GM18499 (cell line): ENCODE results near the gene UGT1A7.

Experiments
- ATAC-seq: cut with Tn5 transposase; IDR thresholded peaks from one replicate; pipeline ENCODE4 v1.9.1; 2021; ENCODE audit warnings: moderate number of reproducible peaks; ENCODE audit not compliant: insufficient read depth, unreplicated experiment

The UGT1A7 gene

DNA sequence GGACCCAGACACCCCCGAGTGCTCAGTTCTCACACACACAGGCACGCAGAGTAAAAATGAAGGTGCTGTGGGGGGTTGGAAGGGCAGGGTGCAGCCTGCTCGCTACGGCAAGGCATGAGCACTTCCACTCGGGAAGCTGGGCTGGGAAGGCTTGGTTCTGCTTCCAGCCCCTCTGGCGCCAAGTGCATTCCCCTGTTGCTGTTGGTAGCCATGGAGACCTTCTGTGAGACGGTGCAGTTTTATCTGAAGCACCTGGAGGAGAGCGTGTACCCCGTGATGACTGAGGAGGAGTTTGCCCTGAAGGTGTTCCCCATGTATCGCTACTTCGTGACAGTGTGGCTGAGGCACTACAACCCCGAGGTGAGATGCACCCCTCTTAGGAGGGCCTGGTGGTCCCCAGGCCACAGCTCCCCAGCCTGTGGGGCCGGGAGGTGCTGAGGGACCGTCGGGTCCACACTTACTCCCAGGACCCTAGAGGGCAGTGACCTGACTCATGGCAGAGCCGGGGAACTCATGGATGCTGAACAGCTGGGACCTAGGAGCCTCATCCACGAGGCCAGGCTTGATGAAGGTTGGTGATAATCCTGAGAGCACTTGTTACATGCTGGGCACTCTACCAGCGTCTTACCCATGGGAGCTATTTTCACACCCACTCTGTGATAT, 111.9 kb downstream of the UGT1A7 start:
- ATAC-seq = no peak

GRCh38 chr2:233794128-233794658, 112.5 kb downstream of the UGT1A7 start:
- ATAC-seq = no peak

- ATAC-seq = no peak
These were observed 114.1 kb downstream of the UGT1A7 start for GRCh38 chr2:233795735-233796171.

GRCh38 chr2:233796254-233796653, 114.6 kb downstream of the UGT1A7 start:
- ATAC-seq = no peak

DNA sequence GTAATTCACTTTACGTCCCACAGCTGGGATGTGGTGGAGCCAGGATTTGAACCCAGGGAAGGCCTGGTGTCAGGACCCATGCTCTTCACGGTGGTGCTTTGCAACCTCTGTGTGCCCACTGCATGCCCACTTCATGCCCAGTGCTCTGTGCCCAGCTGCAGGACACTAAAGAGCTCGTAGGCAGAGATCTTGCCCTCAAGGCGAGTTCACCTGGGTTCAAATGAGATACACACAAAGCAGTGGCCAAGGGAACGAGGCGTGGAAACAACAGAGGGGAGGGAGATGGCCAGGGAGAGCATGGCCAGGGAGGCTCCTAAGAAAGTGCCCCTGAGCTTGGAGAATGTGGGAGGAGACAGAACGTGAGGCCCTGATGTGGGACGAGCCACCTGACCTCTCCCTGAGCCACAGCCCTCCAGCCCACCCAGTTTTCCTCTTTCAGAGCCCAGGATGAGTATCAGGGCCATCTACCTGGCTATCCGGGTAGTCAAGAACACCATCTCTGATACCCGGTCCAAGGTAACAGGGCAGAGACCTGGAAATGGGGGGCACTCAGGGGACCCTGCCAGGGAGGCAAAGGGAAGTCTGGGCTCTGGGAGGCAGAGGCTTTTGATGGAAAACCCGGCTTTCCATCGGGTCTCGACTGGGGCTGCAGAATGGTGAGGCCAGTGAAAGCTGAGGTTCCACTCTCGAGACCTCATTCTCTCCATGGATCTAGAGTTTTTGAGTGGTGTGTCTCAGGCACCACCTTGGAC, 116.8 kb downstream of the UGT1A7 start:
- ATAC-seq = no peak

DNA sequence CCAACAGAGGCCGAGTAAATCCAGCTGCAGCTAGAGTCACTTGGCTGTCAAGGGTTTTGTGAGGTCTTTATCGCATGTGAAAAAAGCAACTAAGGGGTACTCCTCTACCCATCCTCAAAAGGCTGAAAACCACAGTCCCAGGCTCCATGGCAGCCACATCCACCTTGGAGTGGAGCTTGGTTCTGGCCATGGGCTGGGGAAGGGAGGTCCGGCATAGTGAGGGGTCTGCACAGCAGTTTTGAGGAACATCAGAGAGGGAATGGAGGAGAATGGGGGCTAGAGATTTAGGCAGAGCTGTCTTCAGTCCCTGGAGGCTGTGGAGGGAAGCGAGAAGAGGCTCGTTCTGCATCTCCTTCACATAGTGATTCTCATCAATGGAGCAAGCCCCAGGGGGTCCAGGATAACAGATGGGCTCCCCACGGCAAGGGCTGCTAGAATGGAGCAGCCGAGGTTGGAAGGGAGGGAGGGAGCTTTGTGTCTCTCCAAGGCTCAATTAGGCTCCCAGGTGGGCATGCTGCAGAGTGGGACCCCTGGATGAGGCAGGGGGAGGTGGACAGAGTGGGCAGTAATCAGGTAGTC, 117.5 kb downstream of the UGT1A7 start:
- no peak for ATAC-seq

GRCh38 chr2:233799716-233800115, 118.0 kb downstream of the UGT1A7 start:
- no peak for ATAC-seq

GRCh38 chr2:233800208-233800607, 118.5 kb downstream of the UGT1A7 start:
- ATAC-seq = no peak

DNA sequence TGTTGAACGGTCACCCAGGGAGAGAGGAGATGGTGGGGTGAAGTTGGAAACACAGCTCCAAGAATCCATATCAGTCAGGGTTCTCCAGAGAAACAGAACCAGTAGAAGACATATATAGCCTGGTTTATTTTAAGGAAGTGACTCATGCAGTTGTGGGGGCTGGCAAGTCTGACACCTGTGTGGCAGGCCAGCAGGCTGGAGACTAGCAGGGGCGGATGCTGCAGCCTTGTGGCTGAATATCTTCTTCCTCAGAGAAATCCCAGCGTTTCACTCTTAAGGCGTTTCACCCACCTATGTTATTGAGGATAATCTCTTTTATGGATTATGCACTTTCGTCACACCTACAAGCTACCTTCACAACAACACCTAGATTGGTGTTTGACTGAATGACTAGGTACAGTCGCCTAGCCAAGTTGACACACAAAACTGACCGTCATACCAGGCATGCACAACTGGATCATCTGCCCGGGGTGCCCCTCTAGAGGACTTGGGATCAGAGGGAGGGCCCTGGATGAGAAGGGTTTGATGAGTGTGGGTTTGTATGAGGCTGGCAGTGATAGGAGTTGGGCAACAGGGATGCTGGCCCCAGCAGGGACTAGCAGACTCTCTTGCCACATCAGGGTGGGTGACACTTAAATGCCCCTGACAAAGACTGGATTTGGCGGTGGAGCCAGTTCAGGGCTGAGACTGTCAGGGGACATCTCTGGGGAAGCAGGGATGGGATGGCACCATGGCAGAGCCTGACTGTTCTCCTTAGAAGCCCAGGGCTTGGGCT, 119.8 kb downstream of the UGT1A7 start:
- no peak for ATAC-seq

DNA sequence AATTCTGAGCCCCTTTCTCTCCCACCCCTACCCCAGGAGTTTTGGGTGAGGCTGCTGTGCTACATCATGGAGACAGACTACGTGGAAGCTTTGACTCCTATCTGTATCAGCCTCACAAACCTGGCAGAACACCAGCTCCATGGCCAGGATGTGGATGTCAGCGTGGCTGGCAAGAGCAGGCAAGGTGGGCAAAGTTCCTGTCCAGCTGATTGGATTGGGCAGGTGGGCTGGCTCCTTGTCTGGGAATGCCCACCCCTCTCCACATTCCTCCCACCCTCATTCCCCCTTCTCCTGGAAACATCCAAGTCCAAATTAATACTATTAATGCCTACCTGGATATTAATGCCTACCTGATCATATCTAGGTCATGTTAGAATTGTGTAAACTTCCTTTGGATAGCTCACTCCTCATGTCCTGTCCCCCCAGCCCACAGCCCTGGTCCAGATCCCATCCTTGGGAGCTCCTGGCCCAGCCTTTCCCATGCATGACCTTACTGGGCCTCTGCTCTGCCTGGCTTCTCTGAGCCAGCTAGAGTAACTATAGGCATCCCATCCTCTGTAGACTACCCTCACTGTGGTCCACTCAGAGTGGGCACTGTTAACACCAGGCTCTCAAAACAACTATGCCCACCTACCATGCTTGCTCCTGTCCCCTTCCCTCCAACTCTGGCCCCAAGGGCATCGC, 120.6 kb downstream of the UGT1A7 start:
- no peak for ATAC-seq

GRCh38 chr2:233803292-233803911, 121.7 kb downstream of the UGT1A7 start:
- ATAC-seq = no peak

- no peak for ATAC-seq
These were observed 122.3 kb downstream of the UGT1A7 start for GRCh38 chr2:233803994-233804393.

DNA sequence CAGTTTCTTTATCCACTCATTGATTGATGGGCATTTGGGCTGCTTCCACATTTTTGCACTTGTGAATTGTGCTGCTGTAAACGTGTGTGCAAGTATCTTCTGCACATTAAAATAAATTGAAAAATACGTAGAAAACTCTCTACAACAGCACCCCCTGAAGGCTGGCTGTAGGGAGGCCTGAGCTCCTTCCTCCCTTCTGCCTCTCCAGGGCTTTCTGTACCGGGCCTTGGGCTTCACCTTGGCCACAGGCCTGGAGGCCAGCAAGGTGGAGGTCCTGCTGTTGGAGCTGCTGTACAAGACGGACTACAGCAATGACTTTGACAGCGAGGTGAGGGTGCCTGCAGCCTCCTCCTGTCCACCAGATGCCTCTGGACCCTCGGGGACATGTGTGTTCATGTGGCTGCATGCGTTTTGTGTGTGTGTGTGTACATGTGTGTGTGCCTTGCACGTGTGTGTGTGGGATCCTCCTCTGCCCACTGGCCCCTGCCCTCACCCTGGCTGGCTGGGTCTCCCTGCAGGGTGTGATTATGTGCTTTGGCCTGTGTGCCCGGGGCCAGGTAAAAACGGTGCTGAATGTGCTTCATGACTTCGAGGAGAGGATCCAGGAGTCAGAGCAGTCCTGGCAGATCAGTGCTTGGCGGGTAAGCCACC, 125.6 kb downstream of the UGT1A7 start:
- ATAC-seq = no peak

GRCh38 chr2:233807966-233808935, 126.5 kb downstream of the UGT1A7 start:
- no peak for ATAC-seq

DNA sequence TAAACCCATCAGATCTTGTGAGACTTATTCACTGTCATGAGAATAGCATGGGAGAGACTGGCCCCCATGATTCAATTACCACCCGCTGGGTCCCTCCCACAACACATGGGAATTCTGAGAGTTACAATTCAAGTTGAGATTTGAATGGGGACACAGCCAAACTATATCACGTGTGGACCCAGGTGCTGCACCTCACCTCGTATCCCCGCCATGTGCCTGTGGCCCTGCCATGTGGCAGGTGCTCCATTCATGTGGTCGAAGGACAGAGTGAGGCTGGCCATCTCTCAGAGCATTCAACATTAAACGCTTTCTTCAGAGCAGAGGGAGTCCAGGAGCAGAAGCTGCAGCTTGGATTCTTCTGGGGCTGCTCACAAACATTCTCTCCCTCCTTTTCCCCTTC, 128.7 kb downstream of the UGT1A7 start:
- no peak for ATAC-seq

- ATAC-seq = no peak
These were observed 129.4 kb downstream of the UGT1A7 start for GRCh38 chr2:233811087-233811486.

- no peak for ATAC-seq
These were observed 130.0 kb downstream of the UGT1A7 start for GRCh38 chr2:233811732-233812131.
